HG03045 (cell line): ENCODE data around the gene PTPRD.

Source experiments
- ATAC-seq: cut with Tn5 transposase; IDR thresholded peaks from one replicate; pipeline ENCODE4 v1.9.1; 2021; ENCODE audit warnings: mild to moderate bottlenecking, moderate library complexity; ENCODE audit not compliant: unreplicated experiment

The PTPRD gene

GRCh38 chr9:8822667-8823025 lies 1790.2 kb downstream of the PTPRD start:
- no peak for ATAC-seq

- no peak for ATAC-seq
Observed at GRCh38 chr9:8821910-8822666, 1790.7 kb downstream of the PTPRD start.

- no peak for ATAC-seq
Observed at GRCh38 chr9:8817335-8817734, 1795.5 kb downstream of the PTPRD start.

GRCh38 chr9:8816361-8816760 lies 1796.4 kb downstream of the PTPRD start:
- no peak for ATAC-seq

GRCh38 chr9:8815931-8816330 lies 1796.9 kb downstream of the PTPRD start:
- ATAC-seq = no peak

GRCh38 chr9:8815219-8815618 lies 1797.6 kb downstream of the PTPRD start:
- ATAC-seq = no peak

GRCh38 chr9:8812888-8813287 lies 1799.9 kb downstream of the PTPRD start:
- ATAC-seq = no peak

- ATAC-seq = no peak
Observed at GRCh38 chr9:8809741-8810140, 1803.1 kb downstream of the PTPRD start.

- ATAC-seq = no peak
Observed at GRCh38 chr9:8806150-8806549, 1806.7 kb downstream of the PTPRD start.

GRCh38 chr9:8804613-8805012 lies 1808.2 kb downstream of the PTPRD start:
- ATAC-seq = no peak

- no peak for ATAC-seq
Observed at GRCh38 chr9:8802242-8802641, 1810.6 kb downstream of the PTPRD start.

GRCh38 chr9:8800196-8800595 lies 1812.6 kb downstream of the PTPRD start:
- no peak for ATAC-seq

GRCh38 chr9:8799615-8800014 lies 1813.2 kb downstream of the PTPRD start:
- ATAC-seq = no peak

- ATAC-seq = no peak
Observed at GRCh38 chr9:8799206-8799605, 1813.6 kb downstream of the PTPRD start.

- ATAC-seq = no peak
Observed at GRCh38 chr9:8784838-8785237, 1828.0 kb downstream of the PTPRD start.

GRCh38 chr9:8783941-8784340 lies 1828.9 kb downstream of the PTPRD start:
- ATAC-seq = no peak

- no peak for ATAC-seq
Observed at GRCh38 chr9:8782237-8782636, 1830.6 kb downstream of the PTPRD start.

GRCh38 chr9:8781458-8781857 lies 1831.3 kb downstream of the PTPRD start:
- no peak for ATAC-seq

- ATAC-seq = no peak
Observed at GRCh38 chr9:8780386-8780785, 1832.4 kb downstream of the PTPRD start.

- ATAC-seq = no peak
Observed at GRCh38 chr9:8779478-8779877, 1833.3 kb downstream of the PTPRD start.

- ATAC-seq = no peak
Observed at GRCh38 chr9:8778356-8778755, 1834.4 kb downstream of the PTPRD start.

- ATAC-seq = no peak
Observed at GRCh38 chr9:8772302-8772701, 1840.5 kb downstream of the PTPRD start.

GRCh38 chr9:8769153-8769552 lies 1843.6 kb downstream of the PTPRD start:
- no peak for ATAC-seq
